ENCODE data around the gene ATP5ME.

- TF ChIP-seq CTCF (IDR thresholded peaks at IDR 0.05) (no peak), POLR2A (IDR thresholded peaks at IDR 0.05) (no peak)
These were observed 11.8 kb upstream of the ATP5ME start for GRCh38 chr4:685679-686412.

All from esophagus squamous epithelium (tissue), 4 donors.